ENCODE data around the gene MRPL14.

DNA sequence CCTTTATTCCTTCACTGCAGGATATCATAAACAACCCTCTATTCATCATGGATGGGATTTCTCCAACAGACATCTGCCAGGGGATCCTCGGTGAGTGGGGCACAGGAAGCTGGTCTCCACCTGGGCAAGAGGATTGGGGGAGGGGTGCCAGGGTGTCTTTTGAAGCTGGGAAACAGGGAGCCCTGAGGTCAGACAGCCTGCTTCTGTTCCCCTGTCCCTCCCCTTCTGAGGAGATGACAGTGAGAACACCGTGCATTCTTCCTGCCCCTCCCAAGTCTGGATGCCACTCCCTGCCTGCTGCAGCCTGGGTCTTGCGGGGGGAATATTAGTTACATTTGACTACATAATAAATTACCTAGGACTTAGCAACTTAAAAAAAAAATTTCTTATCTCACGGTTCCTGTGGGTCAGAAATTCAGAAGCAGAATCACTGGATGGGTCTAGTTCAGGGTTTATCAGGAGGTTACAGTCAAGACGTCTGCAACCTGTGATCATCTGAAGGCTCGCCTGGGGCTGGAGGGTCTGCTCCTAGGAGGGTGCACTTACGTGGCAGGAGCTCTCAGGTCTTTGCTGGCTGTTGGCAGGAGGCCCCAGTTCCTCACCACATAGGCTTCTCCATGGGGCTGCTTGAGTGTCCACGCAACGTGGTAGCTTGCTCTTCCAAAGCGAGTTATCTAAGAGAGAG is 42.8 kb upstream of the MRPL14 start:
- TF ChIP-seq POLR2AphosphoS5 (IDR thresholded peaks at IDR 0.05; ENCODE audit: low read depth, low read length) (no peak), CEBPB (IDR thresholded peaks at IDR 0.05; ENCODE audit: low read depth, low read length) (no peak), EZH2 (IDR thresholded peaks at IDR 0.05; ENCODE audit: low read depth, low read length, severe bottlenecking) (no peak), SIN3A (conservative IDR thresholded peaks at IDR 0.05 in 1 of 2, IDR thresholded peaks at IDR 0.05 in 1 of 2; ENCODE audit: low read depth in 1 of 2, low read length in 2 of 2) (no peak), SP1 (IDR thresholded peaks at IDR 0.05; ENCODE audit: low read depth, low read length) (no peak), TAF1 (IDR thresholded peaks at IDR 0.05; ENCODE audit: low read depth, low read length) (no peak), CREB1 (IDR thresholded peaks at IDR 0.05) (no peak), HDAC2 (IDR thresholded peaks at IDR 0.05; ENCODE audit: borderline replicate concordance in 1 of 2, low read depth in 2 of 2, low read length in 2 of 2) (no peak)
- TF ChIP-seq, protein P1, sequence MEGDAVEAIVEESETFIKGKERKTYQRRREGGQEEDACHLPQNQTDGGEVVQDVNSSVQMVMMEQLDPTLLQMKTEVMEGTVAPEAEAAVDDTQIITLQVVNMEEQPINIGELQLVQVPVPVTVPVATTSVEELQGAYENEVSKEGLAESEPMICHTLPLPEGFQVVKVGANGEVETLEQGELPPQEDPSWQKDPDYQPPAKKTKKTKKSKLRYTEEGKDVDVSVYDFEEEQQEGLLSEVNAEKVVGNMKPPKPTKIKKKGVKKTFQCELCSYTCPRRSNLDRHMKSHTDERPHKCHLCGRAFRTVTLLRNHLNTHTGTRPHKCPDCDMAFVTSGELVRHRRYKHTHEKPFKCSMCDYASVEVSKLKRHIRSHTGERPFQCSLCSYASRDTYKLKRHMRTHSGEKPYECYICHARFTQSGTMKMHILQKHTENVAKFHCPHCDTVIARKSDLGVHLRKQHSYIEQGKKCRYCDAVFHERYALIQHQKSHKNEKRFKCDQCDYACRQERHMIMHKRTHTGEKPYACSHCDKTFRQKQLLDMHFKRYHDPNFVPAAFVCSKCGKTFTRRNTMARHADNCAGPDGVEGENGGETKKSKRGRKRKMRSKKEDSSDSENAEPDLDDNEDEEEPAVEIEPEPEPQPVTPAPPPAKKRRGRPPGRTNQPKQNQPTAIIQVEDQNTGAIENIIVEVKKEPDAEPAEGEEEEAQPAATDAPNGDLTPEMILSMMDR (IDR thresholded peaks at IDR 0.05; ENCODE audit: control extremely low read depth in 1 of 3, insufficient read depth in 1 of 3, low read depth in 1 of 3, low read length in 3 of 3) = no peak
